ENCODE results near the gene VKORC1L1.

- TF ChIP-seq, protein P1, sequence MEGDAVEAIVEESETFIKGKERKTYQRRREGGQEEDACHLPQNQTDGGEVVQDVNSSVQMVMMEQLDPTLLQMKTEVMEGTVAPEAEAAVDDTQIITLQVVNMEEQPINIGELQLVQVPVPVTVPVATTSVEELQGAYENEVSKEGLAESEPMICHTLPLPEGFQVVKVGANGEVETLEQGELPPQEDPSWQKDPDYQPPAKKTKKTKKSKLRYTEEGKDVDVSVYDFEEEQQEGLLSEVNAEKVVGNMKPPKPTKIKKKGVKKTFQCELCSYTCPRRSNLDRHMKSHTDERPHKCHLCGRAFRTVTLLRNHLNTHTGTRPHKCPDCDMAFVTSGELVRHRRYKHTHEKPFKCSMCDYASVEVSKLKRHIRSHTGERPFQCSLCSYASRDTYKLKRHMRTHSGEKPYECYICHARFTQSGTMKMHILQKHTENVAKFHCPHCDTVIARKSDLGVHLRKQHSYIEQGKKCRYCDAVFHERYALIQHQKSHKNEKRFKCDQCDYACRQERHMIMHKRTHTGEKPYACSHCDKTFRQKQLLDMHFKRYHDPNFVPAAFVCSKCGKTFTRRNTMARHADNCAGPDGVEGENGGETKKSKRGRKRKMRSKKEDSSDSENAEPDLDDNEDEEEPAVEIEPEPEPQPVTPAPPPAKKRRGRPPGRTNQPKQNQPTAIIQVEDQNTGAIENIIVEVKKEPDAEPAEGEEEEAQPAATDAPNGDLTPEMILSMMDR (IDR thresholded peaks at IDR 0.05) = no peak
- TF ChIP-seq JUNB (IDR thresholded peaks at IDR 0.05) = no peak
- TF ChIP-seq ESRRA (IDR thresholded peaks at IDR 0.05; ENCODE audit: borderline replicate concordance, low read length) = no peak
- TF ChIP-seq RNF2 (IDR thresholded peaks at IDR 0.05; ENCODE audit: borderline replicate concordance, low read depth) = no peak
- TF ChIP-seq, protein P2, sequence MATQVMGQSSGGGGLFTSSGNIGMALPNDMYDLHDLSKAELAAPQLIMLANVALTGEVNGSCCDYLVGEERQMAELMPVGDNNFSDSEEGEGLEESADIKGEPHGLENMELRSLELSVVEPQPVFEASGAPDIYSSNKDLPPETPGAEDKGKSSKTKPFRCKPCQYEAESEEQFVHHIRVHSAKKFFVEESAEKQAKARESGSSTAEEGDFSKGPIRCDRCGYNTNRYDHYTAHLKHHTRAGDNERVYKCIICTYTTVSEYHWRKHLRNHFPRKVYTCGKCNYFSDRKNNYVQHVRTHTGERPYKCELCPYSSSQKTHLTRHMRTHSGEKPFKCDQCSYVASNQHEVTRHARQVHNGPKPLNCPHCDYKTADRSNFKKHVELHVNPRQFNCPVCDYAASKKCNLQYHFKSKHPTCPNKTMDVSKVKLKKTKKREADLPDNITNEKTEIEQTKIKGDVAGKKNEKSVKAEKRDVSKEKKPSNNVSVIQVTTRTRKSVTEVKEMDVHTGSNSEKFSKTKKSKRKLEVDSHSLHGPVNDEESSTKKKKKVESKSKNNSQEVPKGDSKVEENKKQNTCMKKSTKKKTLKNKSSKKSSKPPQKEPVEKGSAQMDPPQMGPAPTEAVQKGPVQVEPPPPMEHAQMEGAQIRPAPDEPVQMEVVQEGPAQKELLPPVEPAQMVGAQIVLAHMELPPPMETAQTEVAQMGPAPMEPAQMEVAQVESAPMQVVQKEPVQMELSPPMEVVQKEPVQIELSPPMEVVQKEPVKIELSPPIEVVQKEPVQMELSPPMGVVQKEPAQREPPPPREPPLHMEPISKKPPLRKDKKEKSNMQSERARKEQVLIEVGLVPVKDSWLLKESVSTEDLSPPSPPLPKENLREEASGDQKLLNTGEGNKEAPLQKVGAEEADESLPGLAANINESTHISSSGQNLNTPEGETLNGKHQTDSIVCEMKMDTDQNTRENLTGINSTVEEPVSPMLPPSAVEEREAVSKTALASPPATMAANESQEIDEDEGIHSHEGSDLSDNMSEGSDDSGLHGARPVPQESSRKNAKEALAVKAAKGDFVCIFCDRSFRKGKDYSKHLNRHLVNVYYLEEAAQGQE (IDR thresholded peaks at IDR 0.05) = no peak
These were observed 53.7 kb downstream of the VKORC1L1 start for GRCh38 chr7:65926588-65926987.
